CD4-positive, alpha-beta T cell treated with Interleukin-21 for 1 hour (primary cell): Measurements from ENCODE around the gene LDLRAD4.

Source experiments
- DNase-seq: peaks from one replicate; pipeline ENCODE4 v3.0.0-alpha.2; 2020

LDLRAD4 gene

GRCh38 chr18:13500869-13501542 is 282.4 kb downstream of the LDLRAD4 start:
- DNase-seq = no peak

GRCh38 chr18:13501543-13501887 is 283.0 kb downstream of the LDLRAD4 start:
- no peak for DNase-seq

- no peak for DNase-seq
Observed at GRCh38 chr18:13501891-13502290, 283.3 kb downstream of the LDLRAD4 start.

GRCh38 chr18:13502585-13502984 is 284.0 kb downstream of the LDLRAD4 start:
- no peak for DNase-seq

GRCh38 chr18:13503836-13504235 is 285.3 kb downstream of the LDLRAD4 start:
- DNase-seq = no peak

GRCh38 chr18:13505780-13506345 is 287.3 kb downstream of the LDLRAD4 start:
- no peak for DNase-seq

GRCh38 chr18:13510594-13510993 is 292.0 kb downstream of the LDLRAD4 start:
- DNase-seq = no peak

GRCh38 chr18:13511961-13512577 is 293.5 kb downstream of the LDLRAD4 start:
- DNase-seq = no peak

GRCh38 chr18:13513021-13513420 is 294.5 kb downstream of the LDLRAD4 start:
- no peak for DNase-seq

GRCh38 chr18:13513481-13513880 is 294.9 kb downstream of the LDLRAD4 start:
- no peak for DNase-seq

- DNase-seq = no peak
Observed at GRCh38 chr18:13514558-13514957, 296.0 kb downstream of the LDLRAD4 start.

- DNase-seq = no peak
Observed at GRCh38 chr18:13516855-13517254, 298.3 kb downstream of the LDLRAD4 start.

GRCh38 chr18:13517369-13517768 is 298.8 kb downstream of the LDLRAD4 start:
- DNase-seq = no peak

GRCh38 chr18:13518382-13518781 is 299.8 kb downstream of the LDLRAD4 start:
- DNase-seq = no peak

- DNase-seq = no peak
Observed at GRCh38 chr18:13520306-13520705, 301.7 kb downstream of the LDLRAD4 start.

- no peak for DNase-seq
Observed at GRCh38 chr18:13520741-13521140, 302.2 kb downstream of the LDLRAD4 start.

GRCh38 chr18:13521418-13521817 is 302.9 kb downstream of the LDLRAD4 start:
- no peak for DNase-seq

GRCh38 chr18:13522256-13522655 is 303.7 kb downstream of the LDLRAD4 start:
- DNase-seq = no peak

GRCh38 chr18:13522861-13523660 is 304.5 kb downstream of the LDLRAD4 start:
- no peak for DNase-seq

GRCh38 chr18:13524054-13524453 is 305.5 kb downstream of the LDLRAD4 start:
- no peak for DNase-seq

GRCh38 chr18:13524811-13525210 is 306.3 kb downstream of the LDLRAD4 start:
- DNase-seq = no peak

- no peak for DNase-seq
Observed at GRCh38 chr18:13525381-13526029, 306.9 kb downstream of the LDLRAD4 start.

GRCh38 chr18:13526519-13526918 is 308.0 kb downstream of the LDLRAD4 start:
- DNase-seq = no peak
